ENCODE results near the gene TEX35.

The TEX35 gene

DNA sequence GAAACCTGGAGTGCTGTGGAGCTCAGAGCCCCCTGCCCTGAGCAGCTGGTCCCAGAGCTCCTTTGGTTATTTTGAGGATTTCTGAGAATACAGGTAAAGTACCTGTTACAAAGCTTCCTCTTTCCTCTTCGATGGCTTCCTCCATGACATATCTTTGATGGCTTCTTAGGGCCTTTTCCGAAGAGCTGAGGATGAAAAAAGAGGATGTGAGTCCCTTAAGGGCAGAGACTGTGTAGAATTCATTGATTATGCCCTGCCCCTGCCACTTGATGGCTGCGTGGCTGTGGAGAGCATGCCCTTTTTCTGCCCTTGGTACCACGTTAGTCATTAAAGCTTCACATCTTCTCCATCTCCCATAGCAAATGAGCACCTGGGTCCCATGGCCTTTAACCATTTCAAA, 14.2 kb downstream of the TEX35 start:
- no peak for DNase-seq

DNA sequence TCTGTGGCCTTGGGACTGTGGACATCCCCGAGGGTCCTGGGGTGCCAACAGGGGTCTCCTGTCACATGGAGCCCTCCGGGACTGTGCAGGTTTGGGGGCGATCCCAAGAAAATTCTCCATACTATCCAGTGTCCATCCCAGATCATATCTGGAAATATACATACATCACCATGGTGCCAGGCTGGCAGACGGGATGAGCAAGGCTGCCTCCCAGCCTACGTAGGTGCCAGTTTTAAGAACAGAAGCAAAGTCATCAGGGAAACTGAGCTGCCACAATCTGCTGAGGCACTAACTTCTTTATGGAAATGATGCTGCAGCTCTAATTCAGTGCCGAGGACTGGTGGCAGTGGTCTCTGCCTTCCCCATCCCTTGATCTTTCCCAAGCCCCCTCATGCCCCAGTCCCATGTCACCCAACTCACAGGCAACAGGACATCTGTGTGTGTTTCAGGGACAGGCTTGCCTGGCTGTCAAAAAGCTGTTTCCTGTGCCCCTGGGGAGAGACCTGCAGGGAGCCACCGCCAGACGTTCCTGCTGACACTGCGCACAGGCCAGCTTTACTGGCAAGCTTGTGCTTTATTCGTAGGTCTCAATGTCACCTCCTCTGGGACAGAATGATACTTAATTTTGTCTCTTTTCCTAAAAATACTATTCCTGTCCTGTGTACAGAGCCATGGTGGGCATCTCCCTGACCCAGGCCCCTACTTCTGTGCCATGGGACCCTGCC, 15.5 kb downstream of the TEX35 start:
- DNase-seq: no peak

DNA sequence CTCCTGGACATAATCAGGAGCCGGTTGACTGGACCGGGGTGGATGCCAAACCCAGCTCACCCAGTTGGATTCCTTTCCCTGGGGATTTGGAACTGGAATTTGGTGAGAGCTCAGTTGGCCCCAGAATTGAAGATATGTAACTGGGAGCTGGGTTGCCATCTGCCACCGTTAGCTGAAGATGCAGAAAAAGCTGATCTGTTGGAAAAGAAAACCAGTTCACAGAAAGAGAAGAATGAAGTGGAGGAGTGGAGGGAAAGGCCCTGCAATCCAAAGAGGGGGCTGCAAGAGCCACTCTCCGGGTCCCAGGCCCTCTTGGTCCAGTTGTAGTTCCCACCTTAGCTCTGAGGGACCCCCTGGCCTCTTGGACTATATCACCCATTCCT, 16.0 kb downstream of the TEX35 start:
- no peak for DNase-seq

DNA sequence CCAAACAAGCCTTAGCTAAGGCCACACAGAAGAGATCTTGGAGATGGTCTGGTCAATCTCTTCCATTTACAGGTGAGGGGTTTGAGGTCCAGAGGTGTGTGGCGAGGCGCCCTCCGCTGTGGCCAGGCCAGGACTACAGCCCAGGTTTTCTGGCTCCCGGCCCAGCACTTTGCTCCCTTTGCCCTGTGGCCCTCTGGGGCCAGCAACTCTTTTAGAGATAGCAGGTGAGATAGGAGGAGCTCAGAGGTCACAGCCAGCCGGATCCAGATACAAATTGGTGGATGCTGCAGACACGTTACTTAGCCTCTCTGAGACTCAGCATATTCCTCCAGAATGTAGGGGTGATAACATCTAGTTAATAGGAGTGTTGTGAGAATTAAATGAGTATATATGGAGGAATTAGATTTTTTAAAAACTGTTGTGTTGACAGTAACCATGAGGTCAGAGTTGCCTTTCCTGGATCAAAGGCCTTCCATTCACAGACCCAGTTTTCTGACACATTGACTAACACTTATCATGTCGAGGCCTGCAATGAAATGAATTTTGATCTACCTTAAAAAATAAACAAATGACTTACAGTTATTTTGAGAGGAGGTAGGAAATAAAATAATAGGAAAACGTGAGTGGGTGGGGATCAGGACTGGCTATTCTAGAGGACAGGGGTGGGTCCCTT, 16.6 kb downstream of the TEX35 start:
- no peak for DNase-seq

DNA sequence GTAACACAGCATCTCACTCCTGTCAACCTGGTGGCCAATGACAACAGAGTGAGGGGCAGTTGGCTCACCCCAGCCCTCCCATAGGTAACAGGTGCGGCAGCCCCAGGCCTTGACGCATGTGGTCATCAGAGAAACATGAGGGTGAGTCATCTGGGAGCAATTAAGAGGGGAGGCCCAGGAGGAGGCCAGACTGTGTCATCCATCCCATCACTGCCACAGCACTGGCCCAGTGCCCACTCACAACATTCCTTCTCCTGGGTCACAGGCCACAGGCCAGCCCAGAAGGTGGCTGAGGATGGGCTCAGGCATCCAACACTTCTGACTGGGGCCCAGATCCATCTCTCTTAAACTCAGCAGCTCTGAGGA, 17.1 kb downstream of the TEX35 start:
- no peak for DNase-seq

DNA sequence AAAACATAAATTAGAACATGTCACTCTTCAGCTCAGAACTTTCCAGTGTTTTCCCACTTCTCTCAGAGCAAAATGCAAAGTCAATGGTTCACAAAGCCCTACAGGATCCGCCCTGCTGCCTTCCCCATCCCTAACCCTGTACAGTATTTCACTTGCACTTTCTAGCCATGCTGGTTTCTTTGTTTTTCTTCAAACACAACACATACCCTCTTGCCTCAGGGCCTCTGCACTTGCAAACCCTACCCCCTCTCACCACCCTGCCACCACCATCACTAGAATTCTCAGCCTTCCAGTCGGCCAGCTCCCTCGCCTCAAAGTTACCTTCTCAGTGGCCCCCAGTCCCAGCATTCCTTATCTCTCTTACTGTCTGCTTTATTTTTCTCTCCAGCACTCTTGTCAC, 17.6 kb downstream of the TEX35 start:
- DNase-seq: no peak

DNA sequence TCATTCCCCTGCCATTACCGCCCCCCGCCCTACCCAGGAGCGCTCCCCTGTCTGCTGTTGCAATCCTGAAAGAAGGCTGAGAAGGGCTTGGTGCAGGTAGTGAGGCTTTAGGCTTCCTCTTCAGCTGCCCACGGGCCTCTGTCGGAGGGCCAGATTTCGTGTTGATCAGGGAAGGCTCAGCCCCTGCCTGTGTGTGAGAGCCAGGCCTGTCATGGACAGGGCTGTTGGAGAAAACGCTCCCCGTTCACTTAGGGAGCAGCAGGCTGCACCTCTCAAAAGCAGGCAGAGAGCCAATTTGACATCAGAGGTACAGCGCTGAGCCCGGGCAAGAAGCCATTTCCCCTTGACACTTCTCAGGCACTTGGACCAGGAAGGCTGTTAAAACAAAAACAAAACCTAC, 19.0 kb downstream of the TEX35 start:
- no peak for DNase-seq

DNA sequence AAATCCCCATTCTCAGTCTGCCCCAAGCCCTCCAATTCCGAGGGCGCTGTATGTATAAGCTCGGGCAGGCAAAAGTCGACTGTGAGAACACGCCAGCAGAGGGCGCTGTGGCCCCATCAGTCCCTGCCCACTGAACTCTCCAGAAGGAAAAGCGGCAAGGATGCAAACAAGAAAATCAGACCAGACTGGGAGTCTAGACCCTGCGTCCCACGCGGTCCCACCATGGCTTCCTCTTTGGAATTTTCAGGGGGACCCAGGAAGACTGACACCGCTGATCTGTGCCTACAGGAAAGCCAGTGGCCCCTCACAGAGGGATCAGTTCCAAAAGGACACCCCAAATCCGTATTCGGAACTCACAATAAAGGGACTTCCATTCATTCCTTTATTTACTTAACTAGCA, 19.5 kb downstream of the TEX35 start:
- peak; percentile 54 to 75 for DNase-seq

DNA sequence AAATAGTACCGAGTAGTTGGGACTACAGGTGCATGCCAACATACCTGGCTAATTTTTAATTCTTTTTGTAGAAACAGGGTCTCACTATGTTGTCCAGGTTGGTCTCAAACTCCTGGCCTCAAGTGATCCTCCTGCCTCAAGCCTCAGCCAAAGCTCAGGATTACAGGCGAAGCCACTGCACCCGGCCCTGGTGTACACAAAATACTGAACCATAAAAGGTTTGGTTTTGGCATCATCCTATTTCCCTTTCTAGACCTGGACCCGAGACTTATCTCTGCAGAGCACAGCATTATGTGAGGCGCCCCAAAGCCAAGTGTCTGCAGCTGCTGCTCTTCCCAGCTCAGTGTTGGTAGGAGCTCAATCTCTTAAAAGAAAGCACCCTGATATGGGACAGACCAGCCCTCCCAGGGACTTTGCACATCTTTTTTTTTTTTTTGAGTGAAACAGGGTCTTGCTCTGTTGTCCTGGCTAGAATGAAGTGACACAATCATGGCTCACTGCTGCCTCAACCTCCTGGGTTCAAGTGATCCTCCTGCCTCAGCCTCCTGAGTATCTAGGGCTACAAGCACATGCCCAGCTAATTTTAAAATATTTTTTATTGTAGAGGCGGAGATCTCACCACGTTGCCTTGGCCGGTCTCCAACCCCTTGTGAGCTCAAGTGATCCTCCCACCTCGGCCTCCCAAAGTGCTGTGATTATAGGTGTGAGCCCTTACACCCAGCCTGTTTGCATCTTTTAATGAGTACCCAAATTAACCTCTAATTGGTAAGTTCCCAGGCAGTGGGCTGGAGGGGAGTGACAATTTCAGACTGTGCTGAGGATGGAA, 20.4 kb downstream of the TEX35 start:
- no peak for DNase-seq

DNA sequence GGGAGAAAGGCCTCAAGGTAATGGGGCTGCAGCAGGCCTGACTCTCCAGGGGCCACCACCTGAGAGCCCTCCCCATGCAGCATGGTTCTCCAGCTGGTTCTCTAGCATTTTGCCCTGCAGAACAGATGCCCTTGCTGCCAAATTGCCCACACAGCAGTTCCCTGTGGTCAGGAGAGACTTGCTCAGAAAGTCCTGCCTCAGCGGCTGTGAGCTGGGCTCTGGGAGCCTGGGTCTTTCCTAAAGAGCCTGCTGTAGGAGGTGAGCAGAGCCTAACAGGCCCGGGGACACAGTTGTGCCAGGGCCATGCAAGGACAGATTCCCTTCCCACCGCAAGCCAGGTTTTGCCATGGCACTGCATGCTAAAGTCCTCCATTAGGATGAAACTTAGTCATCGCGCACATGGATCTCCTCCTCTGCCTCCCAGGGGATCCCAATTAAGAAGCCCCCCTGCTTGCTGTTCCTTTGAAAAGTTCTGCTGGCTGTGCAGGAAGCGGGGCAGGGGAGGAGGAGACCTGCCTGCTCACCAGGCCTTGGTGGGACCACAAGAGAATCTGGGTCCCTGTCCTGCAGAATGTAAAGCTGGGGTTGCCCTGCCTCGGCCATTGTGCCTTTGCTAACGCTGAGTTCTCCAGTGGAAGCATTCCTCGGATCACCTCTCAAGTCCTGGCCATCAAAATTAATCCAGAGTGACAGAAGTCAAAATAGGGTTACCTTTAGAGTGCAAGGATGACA, 21.4 kb downstream of the TEX35 start:
- DNase-seq: no peak

DNA sequence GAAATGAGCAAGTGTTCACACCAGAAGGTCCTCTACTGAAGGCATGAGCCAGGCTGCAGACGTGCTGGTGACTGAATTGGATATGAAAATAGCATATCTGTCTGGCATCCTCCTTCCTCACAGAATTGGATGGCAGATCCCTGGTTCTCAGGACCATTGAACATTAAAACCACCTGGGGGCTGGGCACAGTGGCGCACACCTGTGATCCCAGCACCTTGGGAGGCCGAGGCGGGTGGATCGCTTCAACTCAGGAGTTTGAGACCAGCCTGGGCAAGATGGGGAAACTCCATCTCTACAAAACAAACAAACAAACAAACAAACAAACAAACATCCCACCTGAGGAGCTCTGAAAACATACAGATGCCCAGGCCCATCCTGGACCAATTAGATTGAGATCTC, 23.4 kb downstream of the TEX35 start:
- no peak for DNase-seq

DNA sequence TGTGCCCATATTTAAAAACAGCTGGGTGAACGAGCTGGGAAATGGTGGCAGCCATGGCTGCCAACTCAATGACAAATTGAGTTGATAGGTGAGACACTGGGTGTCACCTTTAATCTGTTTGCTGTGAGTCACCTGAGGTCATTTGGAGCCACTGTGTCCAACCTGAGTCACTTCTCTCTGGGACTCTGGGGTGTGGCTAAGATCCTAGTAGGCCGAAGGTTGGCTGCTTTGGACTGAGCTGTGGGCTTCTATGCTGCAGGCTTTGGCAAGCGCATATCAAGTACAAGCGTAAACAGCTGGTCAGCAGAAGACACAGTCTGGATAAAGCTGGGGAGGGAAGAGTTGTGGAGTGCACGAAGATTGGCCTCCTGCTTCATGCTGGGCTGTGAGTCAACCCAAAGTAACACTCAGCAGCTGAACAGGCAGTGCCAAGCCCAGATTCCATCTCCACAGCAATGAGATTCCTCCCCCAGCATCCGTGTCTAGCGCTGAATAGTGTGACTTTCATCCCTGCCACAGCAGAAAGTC, 24.0 kb downstream of the TEX35 start:
- no peak for DNase-seq

DNA sequence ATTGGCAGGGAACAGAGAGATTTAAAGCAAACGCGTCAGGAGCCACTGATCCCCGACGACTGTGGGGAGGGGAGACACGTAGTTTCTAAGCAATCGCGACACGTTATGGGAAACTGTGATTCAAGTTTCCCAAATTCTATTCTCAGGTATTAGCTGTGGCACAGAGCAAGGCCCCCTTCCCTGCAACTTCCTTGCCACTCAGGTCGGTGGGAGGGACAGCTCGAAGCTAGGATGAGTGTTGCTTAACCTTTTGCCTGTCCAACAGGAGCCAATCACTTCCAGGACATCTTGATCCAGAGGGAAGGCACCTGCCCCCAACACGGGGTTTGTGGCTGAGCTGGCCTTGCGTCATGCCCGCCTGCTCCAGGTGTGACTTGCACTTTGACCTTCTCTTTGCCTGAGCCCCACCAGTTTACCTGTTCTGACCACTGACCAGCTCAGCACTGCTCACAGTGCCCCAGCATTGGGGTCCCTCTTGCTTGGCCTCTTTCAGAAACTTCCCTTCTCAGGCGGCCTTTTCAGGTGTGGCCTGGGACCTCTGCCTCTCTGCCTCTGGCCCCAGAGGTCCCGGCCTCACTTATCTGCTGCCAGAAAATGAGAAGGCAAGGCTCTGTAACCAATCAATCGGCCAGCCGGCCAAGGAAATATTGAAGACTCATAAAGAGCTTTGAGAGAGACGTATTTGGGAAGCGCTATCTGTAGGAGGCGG, 24.6 kb downstream of the TEX35 start:
- DNase-seq: no peak

DNA sequence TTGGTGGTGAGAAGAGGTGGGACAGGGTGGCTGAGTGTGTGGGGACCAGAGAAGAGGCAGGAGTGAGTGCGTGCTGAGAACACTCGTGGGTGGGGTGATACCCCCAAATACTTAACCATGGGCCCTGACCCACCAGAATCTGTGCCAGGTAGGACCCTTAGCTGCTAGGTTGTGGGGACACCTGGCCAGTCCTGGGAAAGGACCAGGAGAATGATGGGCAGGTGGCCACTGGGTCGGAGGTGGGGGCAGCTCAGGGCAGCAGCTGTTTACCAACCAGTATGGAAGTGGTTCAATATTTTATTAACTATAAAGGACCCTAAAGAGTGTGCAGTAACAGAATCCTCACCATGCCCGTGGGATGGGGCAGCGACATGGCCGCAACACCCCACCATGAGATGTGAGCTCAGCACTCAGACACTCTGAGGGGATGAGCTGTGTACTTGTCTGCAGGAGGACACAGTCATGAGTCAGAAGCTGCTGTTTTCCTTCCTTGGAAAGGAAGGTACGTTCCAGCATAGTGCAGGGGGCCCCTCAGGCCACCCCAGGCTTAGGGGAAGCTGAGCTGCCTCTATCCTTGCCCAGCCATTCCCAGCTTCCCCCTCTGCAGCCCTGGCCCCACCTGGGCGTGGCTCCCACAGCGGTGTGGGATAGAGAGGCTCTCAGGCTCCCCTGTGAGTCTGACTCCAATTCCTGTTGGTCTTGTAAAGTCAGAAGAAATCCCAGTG, 25.4 kb downstream of the TEX35 start:
- no peak for DNase-seq

DNA sequence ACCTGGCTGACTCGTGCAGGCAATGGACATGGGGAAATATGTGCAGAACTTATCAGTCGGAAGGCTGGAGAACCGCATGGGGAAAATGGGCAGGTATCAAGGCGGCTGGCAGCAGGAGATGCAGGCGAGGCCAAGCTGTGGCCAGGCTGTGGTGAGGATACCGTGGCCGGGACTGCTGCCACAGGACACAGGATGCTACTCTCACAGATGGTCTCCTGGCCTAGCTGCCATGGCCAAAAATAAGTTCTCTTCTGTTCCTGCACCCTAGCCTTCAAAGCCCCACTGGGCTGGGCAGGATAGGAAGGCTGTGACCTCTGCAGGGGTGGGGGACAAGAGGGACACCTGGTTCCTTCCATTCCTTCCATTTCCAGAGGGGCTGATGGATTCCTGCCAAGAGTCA, 26.4 kb downstream of the TEX35 start:
- DNase-seq: no peak

DNA sequence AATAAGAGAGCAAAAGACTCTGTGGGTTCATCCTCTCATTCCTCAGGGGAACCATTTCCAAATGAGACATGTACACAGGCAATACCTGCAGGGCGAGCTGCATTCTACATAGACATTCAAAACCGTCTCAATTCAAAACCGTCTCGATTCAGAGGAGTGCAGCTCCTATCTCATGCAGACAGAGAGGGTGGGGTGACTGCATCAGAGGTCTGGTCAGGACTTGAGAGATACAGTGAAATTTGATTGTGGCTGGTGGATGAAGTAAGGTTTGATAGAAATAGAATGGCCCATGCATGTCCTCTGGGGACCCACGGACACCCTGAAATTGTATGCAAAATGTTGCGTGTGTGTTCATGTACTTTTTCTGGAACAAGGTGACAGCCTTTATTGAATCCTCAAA, 27.3 kb downstream of the TEX35 start:
- DNase-seq: no peak

DNA sequence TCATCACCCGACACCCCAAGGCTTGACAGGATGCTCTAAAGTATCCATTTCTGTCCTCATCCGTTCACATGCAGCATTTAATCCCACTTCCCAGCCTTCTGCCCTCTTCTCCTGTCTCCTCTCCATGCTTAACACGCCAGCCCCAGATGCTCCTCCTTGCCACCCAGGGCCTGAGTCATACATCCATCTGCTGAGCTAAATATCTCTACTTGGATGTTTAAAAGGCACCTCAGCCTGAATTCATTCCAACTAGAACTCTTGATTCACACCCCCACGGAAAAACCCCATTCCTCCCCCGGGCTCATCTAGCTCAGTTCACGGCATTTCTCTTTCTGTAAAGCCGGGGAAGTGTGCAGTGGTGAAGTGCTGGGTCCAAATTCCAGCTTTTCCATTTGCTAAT, 27.7 kb downstream of the TEX35 start:
- no peak for DNase-seq

DNA sequence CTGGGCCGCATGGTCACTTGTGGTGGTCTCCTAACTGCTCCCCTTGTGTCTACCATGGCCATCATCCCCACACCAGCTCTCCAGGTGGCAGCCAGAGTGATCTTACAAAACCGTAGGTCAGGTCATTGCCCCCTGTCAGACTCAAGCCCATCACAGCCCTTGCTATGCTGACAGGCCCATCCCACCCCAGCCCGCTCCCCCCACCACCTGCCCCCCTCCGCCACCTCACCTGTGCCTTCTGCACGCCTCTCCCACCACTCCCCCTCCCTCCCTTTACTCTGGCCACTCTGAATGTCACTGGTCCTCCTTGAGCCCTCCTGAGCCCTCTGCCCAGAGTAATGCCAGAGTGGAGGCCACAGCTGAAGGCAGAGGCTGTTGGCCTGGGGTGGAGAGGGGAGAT, 28.5 kb downstream of the TEX35 start:
- no peak for DNase-seq

DNA sequence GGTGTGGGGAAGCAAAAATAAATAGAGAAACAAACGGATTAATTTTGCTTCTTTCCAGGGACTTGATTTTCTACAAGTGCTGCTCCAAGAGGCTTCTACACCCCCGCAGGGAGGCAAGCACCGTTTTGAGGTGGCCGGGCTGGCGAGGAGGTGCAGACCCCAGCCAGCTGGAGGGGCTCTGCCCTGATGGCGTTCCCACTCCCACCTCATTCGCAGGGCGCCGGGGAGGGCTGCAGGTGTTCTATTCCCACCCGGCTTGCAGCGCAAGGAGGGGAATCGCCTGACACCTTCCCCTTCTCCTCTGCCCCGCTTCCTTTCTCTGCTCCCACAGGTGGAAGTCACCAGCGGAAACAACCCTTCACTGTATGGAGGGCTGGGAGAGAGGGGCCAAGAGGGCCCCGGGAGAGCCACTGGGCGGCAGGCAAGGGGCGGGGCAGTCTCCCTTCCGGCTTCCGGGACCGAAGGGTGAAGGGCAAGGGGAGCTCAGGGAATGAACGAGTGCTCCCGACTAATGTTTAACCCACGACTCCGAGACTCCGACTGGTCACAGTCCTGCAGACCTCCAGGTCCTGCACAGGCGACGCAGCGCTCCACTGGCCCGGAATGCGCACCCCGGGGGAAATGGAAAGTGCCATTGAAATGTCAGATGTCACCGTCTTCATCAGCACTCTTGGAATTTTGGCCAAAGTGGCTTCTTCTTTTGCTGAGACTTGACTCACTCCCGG, 29.1 kb downstream of the TEX35 start:
- peak; percentile 19 to 45 for DNase-seq

DNA sequence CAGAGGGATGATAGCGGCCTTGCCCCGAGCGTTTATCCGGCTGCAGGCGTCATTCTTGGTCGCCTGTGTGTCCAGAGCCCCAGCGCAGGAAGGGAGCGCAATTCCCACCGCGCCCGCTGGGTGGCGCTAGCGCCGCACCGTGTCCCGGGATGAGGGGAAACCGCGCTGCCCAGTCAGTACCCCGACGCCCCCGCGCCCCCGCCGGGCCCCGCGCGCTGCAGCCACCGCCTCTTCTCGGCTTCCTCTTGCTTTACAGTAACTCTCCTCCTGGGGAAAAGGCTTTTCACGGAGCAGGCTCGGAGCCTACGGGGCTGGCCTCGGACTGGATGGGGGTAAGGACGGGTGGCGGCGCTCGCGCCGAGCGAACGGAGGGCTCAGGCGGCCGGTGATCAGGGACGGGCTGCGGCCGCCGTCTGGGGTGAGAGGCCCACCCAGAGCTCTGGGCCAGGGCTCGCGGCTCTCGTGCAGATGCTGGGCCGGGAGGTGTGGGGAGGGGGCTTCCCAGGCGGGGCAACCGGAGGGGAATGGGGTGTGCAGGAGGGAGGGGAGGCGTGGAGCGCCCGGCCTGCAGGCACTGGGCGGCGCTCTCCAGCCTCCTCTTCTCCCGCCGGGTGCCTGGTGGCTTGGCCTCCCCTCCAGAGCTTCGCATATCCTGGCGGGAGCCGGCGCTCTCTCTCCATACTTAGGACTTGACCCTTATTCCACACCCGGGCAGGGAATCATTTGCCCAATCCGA, 29.8 kb downstream of the TEX35 start:
- DNase-seq: peak; percentile 72 to 87

DNA sequence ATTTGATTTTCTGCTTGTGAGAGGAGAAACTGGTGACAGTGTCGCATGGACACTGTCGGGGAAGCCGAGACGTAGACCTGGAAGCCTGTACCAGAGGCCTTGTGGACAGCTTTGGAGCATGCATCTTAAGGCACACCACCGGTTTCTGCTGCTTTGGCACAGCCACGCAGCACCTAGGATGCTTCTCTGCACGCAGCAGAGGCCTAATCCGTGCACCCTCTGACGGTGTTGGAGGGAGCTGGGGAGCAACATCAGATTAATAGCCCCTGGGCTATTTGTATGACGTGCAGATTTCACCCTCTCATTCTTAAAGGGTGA, 30.3 kb downstream of the TEX35 start:
- no peak for DNase-seq
